Pancreas (tissue), 10 donors: Measurements from ENCODE around the gene CLEC2A. TPM values are rescaled to one million over a fixed set of nuclear protein-coding genes. Genes with fewer than 3 reads are reported as not detected.
"Not testable (repeated sequence)": the region's sequence is repeated elsewhere in the genome, so short reads cannot be mapped to it uniquely, and the experiment has no call there.

ENCODE experiments used
- ATAC-seq, 4 donors: fragments of 200-7000 bp; cut with Tn5 transposase; one replicate each; pipeline versions ENCODE4 v1.8.0 to v1.9.1; 2020; ENCODE audit warnings: mild to moderate bottlenecking in 4 of 4, moderate library complexity in 4 of 4
- DNase-seq, 6 donors: peaks; one replicate each; pipeline ENCODE4 v3.0.0-alpha.2; 2020
- FAIRE-seq: peaks from 2 replicates; lab custom pipeline; 2012; peaks lifted over from hg19 to GRCh38; lab: Jason Lieb, UNC
- H3K27ac ChIP-seq, 4 donors: fragments of 200-600 bp; sonication (generic); 1 replicate in 3 of 4; 2 replicates in 1 of 4; pipeline versions ENCODE4 v1.5.0 to v1.8.0; 2020
- H3K27me3 ChIP-seq, 4 donors: fragments of 200-600 bp; one replicate each; pipeline ENCODE4 v1.8.0; 2021
- H3K36me3 ChIP-seq, 3 donors: fragments of 200-600 bp; sonication (generic) in 1 of 3; one replicate each; pipeline versions ENCODE4 v1.5.0 to v1.8.0; 2020 to 2021
- H3K4me1 ChIP-seq, 3 donors: fragments of 200-600 bp; one replicate each; pipeline ENCODE4 v1.8.0; 2021
- H3K4me3 ChIP-seq, 4 donors: fragments of 200-600 bp; sonication (generic) in 2 of 4; one replicate each; pipeline versions ENCODE4 v1.5.0 to v1.8.0; 2020 to 2021
- H3K9me3 ChIP-seq, 4 donors: fragments of 200-600 bp; one replicate each; pipeline ENCODE4 v1.8.0; 2021
- CTCF ChIP-seq, 4 donors: fragments of 200-600 bp; sonication (generic) in 3 of 4; IDR thresholded peaks; one replicate each; pipeline versions ENCODE4 v1.5.0 to v1.8.0; 2021; ENCODE audit warnings: antibody characterized with exemption in 4 of 4
- WGBS, 2 donors: extraction: QIAGEN DNeasy Blood & Tissue Kit; methylation state at CpG; one replicate each; pipeline ENCODE4 v1.1.7; 2013; 5-methylcytosine and 5-hydroxymethylcytosine counted together
- intact Hi-C, 3 donors: fragments of 100-400 bp; cut with DNase I; formaldehyde crosslinking; loops; one replicate each; pipeline versions ENCODE4 v1.11.1 to v1.14.2; 2022
- polyA plus RNA-seq, 2 donors: library from polyadenylated mRNA; stranded (reverse); fragments of 200-250 nt; gene quantifications; one replicate each; pipeline ENCODE4 v1.2.3, GENCODE V29; 2013
- total RNA-seq, 6 donors: library from RNA; stranded (reverse); fragmentation: NEBNext Ultra II Directional in 4 of 6; extraction: Animal tissue kit (Norgen Biotek cat#: 25700) in 4 of 6; gene quantifications; one replicate each; pipeline versions ENCODE4 v1.2.1 to v1.2.4, GENCODE V29; 2021 to 2023
- donor health status: healthy with polysubstance abuse.
- donor health status: DM: no; HTN: no; CAD: no; lungs with moderate emphysema.
- donor health status: DM: no; HTN: no; CAD: no.
- donor health status: control.
- donor health status: control.
- donor health status: Bipolar disorder and iron deficiency.
- donor health status: DM: yes; HTN: yes; CAD: no.
- donor health status: DM: no; HTN: no; CAD: no.
- donor health status: DM: no; HTN: no; CAD: no.
- donor health status: DM: yes; HTN: yes; CAD: no.

The CLEC2A gene, protein sequence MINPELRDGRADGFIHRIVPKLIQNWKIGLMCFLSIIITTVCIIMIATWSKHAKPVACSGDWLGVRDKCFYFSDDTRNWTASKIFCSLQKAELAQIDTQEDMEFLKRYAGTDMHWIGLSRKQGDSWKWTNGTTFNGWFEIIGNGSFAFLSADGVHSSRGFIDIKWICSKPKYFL
- total RNA-seq (not detected), polyA plus RNA-seq (not detected)

- TF ChIP-seq CTCF (IDR thresholded peaks at IDR 0.05) = no peak
- no peaks in the 10 kb centered on the region for H3K4me1 ChIP-seq
- FAIRE-seq (no peak), ATAC-seq (no peak), DNase-seq (no peak)
- no peak within 1 kb of the TSS for H3K27ac ChIP-seq
- H3K27me3 ChIP-seq = peaks cover 0 to 5% (median 0%) of the 10 kb centered on the region in 4 donors
- H3K4me3 ChIP-seq = no peak within 1 kb of the TSS
- no peaks in the 10 kb centered on the region for H3K9me3 ChIP-seq
- 68 to 73% methylated on average over 6 of the region's 6 CpGs for WGBS, 2 donors
- no peaks in the 10 kb centered on the region for H3K36me3 ChIP-seq
- intact Hi-C loops = no loop called here
These were observed at the start of gene CLEC2A for GRCh38 chr12:9932270-9932669. CLEC2A (minus strand) TSS chr12:9932370; CDS start chr12:9932329, 41 bp downstream.

GRCh38 chr12:9980126-9980525 is 48.0 kb upstream of the CLEC2A start:
- intact Hi-C loops = no loop called here
- ATAC-seq = no peak
- Histone ChIP-seq H3K36me3 (no peaks in the 10 kb centered on the region), H3K27me3 (no peaks in the 10 kb centered on the region), H3K27ac (no peak overlapping the region), H3K4me3 (no peak overlapping the region), H3K4me1 (no peaks in the 10 kb centered on the region), H3K9me3 (no peaks in the 10 kb centered on the region)
- DNase-seq = no peak
- no peak for FAIRE-seq
- WGBS, 2 donors = 58 to 68% methylated on average over 3 of the region's 3 CpGs
- no peak for TF ChIP-seq CTCF (IDR thresholded peaks at IDR 0.05)

DNA sequence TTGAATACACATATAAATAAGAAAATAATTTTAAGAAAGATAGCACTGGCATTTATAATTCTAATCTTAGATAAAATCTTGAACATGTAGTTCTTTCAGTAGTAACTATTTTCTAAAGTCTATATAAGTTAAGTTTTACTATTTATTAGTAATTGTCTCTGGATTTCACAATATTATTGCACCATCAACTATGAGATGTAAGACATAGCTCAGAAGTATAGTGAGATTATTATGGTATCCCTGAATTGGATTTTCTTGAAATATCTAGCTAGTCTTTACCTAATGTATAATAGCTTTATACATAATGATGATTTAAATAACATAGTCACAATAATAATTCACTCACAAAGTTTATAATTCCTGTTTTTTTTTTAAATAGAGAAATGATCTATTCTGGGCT is 45.7 kb upstream of the CLEC2A start:
- Histone ChIP-seq H3K27ac (no peak overlapping the region), H3K9me3 (no peaks in the 10 kb centered on the region), H3K4me3 (no peak overlapping the region), H3K36me3 (no peaks in the 10 kb centered on the region), H3K27me3 (no peaks in the 10 kb centered on the region), H3K4me1 (no peaks in the 10 kb centered on the region)
- intact Hi-C loops = no loop called here
- no peak for ATAC-seq
- FAIRE-seq = no peak
- no peak for TF ChIP-seq CTCF (IDR thresholded peaks at IDR 0.05)
- no peak for DNase-seq

- H3K36me3 ChIP-seq, H3K9me3 ChIP-seq, FAIRE-seq, ATAC-seq, DNase-seq, intact Hi-C loops, H3K27ac ChIP-seq, H3K4me3 ChIP-seq, H3K4me1 ChIP-seq, H3K27me3 ChIP-seq: not testable (repeated sequence)
- 24 to 38% methylated on average over 5 of the region's 5 CpGs for WGBS, 2 donors
These were observed 44.5 kb upstream of the CLEC2A start for GRCh38 chr12:9976626-9977025.

DNA sequence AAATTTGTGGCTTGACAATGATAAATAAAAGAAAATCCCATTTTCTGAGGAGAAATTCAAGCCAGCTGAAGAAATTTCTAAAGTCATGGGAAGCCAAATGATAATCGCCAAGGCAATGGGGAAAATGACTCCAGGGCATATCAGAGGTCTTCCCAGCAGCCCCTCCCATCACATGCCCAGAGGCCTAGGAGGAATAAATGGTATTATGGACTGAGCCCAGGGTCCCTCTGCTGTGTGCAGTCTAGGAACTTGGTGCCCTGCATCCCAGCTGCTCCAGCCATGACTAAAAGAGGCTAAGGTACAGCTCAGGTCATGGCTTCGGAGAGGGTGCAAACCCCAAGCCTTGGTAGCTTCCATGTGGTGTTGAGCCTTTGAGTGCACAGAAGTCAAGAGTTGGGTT is 43.4 kb upstream of the CLEC2A start:
- Histone ChIP-seq H3K4me3 (no peak overlapping the region), H3K4me1 (no peaks in the 10 kb centered on the region), H3K9me3 (no peaks in the 10 kb centered on the region), H3K27ac (no peak overlapping the region), H3K27me3 (no peaks in the 10 kb centered on the region), H3K36me3 (no peaks in the 10 kb centered on the region)
- no peak for DNase-seq
- no peak for TF ChIP-seq CTCF (IDR thresholded peaks at IDR 0.05)
- ATAC-seq = no peak
- WGBS, 2 donors = 66 to 86% methylated on average over 2 of the region's 2 CpGs
- FAIRE-seq = no peak
- intact Hi-C loops = no loop called here

DNA sequence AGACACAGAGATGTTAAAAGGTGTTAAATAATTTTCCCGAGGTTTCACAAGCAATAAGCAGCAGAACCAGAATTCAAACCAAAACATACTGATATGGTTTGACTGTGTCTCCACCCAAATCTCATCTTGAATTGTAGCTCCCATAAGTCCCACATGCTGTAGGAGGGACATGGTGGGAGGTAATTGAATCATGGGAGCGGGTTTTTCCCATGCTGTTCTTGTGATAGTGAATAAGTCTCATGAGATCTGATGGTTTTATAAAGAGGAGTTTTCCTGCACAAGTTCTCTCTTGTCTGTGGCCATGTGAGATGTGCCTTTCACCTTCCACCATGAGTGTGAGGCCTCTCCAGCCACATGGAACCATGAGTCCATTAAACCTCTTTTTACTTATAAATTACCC is 42.6 kb upstream of the CLEC2A start:
- H3K36me3 ChIP-seq, H3K27ac ChIP-seq, DNase-seq, intact Hi-C loops, H3K9me3 ChIP-seq, H3K4me1 ChIP-seq, H3K4me3 ChIP-seq, H3K27me3 ChIP-seq, FAIRE-seq, ATAC-seq: not testable (repeated sequence)
- 84 to 88% methylated on average over 2 of the region's 2 CpGs for WGBS, 2 donors
